Stimulated activated CD4-positive, alpha-beta T cell treated with anti-CD3 and anti-CD28 coated beads, Interleukin-4, amount 100 ng/mL, for 4 hours (primary cell): Measurements from ENCODE around the gene LDLRAD3.
"Not testable (repeated sequence)": the region's sequence is repeated elsewhere in the genome, so short reads cannot be mapped to it uniquely, and the experiment has no call there.

Source experiments
- DNase-seq, 2 experiments: peaks; one replicate each; pipeline ENCODE4 v3.0.0-alpha.2; 2020

The LDLRAD3 gene, protein sequence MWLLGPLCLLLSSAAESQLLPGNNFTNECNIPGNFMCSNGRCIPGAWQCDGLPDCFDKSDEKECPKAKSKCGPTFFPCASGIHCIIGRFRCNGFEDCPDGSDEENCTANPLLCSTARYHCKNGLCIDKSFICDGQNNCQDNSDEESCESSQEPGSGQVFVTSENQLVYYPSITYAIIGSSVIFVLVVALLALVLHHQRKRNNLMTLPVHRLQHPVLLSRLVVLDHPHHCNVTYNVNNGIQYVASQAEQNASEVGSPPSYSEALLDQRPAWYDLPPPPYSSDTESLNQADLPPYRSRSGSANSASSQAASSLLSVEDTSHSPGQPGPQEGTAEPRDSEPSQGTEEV

DNA sequence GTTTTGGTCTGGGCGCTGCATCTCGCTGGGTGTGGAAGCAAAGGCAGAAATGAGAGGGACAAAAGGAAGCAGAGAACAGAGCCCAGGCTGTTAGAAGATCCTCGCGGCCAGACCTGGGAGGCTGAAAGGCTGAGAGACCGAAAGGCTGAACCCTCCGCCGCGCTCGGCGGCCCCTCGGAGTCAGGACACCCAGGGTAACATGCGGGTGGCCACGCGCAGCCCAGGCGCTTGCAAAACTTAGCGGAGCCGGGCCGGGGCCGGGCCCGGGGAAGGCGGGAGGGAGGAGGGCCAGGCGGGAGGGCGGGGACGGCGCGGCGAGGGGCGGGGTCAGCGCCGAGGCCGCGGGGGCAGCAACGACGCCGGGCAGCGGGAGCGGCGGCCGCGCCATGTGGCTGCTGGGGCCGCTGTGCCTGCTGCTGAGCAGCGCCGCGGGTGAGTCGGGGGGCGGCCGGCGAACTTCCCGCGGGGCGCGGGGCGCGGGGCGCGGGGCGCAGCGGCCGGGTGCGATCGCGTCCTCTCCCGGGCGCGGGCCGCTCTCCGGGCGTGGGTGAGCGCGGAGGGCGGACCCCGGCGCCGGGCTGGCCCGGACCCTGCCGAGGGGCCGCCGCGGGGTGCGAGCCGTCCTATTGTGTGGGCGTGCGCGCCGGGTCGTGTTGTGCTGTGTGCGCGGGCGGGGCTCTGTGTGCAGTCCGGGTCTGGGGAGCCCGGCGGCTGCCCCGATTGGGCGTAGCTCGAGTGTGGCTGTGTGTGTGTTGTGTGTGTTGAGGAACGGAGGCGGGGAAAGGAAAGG is at the start of gene LDLRAD3:
Gene LDLRAD3, plus strand, starts transcription at position 350 of the 790 bp plus-strand sequence. Its CDS starts 37 bp downstream, at position 387.
- peak; percentile 21 to 61 for DNase-seq

DNA sequence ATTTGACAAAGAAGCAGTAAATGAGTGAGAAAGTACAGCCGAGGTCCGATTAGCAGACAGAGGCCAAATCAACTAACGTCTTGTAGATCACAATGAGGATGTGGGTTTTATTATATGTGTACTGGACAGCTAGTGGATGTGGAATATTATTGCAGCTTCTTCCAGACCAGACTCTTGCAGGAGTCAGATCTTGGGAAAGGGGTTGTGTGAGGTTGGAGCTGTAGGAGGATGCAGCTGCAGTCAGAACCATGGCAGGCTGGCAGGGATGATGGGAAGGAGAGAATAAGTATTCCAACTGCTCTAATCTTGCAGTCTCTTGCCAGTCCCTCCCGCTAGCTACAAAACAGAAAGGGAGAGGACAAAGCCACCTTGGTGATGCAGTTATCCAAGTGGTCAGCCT is 46.8 kb upstream of the LDLRAD3 start:
- no peak for DNase-seq

DNA sequence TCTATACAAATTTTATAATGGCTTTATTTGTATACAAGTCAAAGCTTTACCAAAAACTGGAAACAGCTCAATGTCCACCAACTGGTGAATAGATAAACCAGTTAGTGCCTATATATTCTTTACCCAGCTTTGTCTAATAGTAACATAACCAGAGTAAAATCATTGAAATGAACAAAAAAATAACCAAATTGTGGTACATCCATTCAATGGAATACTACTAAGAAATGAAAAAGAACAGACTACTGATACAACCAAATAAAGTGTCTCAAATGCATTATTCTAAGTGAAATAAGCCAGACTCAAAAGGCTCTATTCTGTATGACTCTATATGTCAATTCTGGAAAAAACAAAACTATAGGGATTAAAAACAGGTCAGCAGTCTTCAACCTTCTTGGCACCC is 40.9 kb upstream of the LDLRAD3 start:
- DNase-seq, result no peak

DNA sequence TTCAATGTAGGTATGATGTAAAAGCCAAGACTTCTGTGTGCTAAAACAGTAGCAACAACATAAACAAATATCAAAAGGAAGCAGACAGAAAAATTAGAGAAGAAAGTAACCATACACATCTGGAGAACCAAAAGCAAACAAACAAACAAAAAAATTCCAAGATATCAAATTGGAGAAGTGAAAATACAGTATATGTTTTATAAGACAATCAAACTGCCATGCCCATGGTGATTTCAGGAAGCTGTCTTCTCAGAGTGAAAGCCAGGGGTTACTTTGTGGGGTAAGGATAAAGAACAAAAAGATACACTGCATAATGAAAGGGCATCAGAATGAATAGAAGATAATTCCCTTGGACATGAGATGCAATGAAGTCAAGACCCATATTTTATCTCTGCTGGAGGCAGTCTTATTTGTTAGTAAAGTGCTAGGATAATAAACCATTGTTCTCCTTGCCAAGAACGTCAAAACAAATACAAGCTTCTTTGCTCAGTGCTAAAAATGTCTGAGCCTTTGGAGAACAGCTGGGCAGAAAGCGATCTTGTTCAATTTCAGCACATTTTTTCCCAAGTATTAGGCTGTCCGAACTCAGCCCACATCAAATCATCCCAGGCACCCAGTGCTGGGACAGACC is 38.1 kb upstream of the LDLRAD3 start:
- no peak for DNase-seq

DNA sequence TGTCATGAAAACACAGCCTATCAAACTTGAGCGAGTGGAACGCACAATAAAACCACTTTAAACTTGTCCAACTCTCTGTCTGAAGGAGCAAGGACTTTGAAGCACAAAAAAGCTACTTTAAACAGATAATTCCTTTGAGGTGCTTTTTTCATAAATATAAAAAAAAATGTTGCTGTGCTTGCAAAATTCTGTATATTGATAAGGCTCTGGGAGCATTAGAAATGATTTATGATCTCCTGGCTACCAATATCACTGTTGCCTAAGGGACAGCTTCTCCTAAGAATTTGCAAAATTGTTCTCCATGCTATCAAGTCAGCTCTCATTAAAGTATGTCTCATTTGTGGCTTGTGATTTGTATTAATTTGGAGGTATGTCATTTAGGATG is 37.6 kb upstream of the LDLRAD3 start:
- DNase-seq, result no peak

DNA sequence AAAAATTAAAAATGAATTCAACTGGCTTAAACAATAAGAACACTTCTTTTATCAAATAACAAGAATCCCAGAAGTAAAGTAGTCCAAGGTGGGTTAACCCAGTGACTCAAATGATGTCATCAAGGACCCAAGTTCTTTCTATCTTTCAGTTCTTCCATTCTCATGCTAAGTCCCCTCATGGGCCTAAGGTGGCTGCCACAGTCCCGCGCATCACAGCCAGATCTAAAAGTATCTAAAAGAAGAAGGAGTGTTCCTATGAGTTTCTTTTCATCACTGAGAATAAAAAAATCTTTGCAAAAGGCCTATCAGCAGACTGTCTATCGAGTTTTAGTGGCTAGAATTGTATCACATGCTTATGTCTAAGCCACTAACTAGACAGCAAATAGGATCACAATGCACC is 37.2 kb upstream of the LDLRAD3 start:
- no peak for DNase-seq

DNA sequence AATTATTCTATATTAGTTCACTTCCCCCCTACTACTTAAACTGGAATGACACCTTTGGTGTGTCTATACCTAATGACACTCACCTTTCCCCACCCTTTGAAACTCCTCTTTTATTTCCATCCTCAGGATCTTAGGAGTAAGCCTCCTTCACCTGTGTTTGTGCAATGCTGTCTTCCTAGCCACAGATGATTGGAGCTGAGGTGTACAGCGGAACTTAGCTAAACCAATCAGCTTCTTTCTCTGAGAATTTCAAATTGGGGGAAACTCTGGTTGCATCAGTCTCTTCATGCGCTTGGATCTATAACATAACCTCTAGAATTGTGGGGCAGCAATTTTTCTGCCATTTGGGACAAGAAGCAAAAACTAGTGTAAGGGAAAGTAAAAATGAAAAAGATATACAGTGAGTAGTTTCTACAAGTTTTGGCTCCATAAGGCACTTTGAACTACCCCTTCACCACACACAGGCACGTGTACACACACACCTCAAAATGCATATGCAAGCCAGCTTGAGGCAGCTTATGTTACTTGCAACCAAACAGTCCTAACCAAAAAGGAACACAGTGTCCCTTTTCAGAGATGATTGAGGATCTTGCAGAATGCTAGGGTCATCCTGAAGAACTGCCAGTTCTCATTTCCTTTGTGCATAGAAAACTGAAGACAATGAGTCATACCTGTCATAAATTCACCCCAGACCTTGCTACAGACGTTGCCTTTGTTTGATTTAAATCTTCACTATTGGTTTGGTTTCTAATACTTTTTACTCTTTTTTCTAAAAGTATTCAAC is 36.0 kb upstream of the LDLRAD3 start:
- no peak for DNase-seq

DNA sequence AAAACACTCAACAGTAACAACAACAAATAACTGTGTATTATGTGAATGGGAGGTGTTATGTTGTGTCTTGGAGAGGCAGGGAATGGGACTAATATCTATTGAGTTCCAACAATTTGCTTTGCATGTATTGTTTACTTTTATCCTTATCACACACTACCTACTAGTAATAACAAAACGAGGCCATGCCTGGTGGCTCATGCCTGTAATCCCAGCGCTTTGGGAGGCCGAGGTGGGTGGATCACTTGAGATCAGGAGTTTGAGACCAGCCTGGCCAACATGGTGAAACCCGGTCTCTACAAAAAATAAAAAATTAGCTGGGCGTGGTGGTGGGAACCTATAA is 35.5 kb upstream of the LDLRAD3 start:
- DNase-seq, result not testable (repeated sequence)

DNA sequence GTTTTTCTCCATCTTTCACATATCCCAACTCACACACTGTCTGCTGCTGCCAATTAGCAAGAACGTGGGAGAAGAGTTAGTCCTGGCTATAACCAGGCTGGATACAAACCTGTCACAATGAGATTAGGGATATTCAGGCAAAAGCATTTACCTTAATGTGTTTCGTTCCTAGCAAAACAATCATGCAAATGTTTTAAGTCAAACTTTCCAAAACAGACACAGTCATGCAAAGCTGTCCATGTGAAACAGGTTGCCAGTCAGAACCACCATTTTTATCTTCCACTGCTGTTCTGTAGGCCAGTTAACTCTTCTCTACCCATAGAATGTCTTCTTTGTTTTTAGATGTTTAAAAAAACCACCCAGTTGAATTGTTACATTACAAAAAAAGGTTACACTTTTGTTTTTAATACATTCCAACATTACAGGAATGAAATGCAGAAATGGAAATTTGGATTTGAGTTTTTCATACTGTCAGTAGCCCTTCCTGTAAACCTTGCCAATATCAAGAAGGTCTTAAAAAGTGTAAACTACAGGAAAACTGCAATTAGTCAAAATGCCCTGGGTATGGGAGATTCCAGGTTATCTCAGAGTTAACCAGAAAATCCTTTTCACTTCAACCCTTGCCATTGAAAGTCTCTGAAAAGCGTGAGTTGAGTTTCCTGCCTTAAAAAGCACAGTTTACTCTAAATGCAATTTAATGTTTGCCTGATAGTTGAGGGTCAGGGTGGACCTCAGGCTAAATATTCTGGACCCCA is 34.2 kb upstream of the LDLRAD3 start:
- DNase-seq, result no peak

DNA sequence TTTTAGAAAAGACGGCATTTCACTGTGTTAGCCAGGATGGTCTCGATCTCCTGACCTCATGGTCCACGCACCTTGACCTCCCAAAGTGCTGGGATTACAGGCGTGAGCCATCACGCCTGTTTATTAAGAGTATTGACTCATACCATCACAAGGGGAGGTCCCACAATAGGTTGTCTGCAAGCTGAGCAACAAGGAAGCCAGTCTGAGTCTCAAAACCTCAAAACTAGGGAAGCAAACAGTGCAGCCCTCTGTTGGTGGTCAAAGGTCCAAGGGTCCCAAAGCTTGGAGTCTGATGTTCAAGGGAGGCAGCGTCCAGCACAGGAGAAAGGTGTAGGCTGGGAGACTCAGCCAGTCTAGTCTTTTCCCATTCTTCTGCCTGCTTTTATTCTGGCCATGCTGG is 32.8 kb upstream of the LDLRAD3 start:
- no peak for DNase-seq

DNA sequence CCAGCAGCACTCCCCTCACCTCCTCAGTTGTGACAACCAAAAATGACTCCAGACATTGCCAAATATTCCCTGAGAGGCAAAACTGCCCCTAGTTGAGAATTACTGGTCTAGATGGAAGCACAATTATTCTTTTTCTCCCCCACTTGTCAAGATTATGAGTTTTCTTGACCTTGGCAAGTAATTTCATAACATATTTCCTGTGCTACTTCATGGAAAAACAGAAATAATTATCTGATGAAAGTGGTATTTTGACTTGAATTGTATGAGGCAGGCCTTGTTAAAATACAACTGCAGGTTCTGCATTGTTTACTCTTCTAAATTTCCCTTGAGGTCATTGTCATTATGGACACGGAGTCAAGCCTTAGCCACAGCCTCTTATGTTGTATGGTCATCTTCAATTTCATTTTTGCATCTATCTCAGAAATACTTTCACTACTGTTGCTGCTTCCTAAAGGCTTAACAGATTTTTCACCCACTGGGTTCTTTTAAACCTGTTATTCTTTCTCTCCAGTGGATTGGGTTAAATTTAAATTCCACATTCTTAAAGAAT is 32.2 kb upstream of the LDLRAD3 start:
- no peak for DNase-seq

DNA sequence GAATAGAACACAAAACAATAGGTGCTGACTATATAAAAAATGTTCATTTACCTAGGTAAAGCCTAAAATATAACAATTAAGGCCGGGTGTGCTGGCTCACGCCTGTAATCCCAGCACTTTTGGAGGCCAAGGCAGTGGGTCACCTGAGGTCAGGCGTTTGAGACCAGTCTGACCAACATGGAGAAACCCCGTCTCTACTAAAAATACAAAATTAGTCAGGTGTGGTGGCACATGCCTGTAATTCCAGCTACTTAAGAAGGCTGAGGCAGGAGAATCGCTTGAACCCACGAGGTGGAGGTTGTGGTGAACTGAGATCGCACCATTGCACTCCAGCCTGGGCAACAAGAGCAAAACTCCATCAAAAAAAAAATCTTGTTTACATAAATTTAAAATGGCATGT is 31.4 kb upstream of the LDLRAD3 start:
- DNase-seq, result not testable (repeated sequence)

DNA sequence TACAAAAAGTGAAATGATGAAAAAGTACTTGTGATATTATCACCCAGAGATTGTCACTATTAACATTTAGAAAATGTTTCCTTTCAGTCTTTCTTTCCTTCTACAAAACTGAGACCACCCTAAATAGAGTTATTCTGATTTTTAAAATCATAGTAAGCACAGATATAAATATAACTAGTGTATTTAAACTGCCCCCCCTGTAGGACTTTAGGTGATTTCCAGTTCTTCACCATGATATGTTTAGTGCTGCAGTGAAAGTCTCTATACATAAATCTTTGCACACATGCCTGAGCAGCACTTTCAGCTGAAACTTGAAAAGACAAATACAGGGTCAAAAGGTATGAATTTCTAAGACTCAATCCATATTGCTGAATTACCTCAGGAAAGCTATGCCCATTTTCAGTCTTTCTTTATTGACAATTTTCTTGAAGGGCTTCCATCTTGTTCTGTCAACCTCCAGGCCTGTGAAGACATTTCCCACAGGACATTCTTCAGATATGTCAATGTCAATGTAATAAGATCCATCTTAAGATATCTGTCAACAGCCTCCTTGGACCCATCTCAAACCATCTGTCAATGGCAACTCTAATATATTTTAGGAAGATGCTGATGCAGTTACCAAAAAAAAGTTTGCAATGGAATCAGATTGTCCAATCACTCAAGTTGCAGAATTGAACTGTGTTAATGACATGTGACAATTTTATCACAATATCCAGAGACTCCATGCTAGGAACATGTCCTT is 30.8 kb upstream of the LDLRAD3 start:
- no peak for DNase-seq

DNA sequence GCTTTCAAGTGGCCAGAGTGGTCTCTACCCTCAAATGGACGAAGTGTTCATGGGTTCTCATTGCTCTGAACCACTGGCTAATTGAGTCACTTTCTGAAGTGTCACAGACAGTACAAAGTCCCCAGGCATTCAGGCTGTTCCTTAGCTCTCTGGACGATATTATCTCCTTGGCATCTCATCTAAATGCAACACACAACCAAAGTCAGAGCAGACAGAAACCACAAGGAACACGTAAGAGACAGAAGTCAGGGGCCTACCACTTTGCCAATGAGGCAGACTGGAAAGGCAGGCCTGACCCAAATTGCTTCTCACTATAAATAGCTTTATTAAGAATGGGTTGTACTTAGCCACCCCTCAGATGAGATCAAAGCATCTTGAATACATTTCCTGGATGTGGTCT is 29.0 kb upstream of the LDLRAD3 start:
- no peak for DNase-seq

DNA sequence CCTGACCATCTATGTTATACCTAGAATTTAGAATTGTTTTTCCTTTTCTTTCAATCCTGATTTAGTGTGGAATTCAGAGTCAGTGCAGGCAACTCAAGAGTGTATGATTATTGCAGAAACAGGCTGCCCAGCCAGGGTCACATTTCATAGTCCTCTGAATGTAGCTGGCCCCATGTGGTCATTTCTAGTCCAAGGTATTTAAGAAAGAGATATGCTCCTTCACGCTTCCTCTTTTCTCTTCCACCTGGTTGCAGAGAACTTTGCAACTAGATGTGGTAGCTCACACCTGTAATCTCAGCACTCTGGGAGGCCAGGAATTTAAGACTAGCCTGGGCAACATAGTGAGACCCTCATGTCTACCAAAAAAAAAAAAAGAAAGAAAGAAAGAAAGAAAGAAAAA is 27.6 kb upstream of the LDLRAD3 start:
- no peak for DNase-seq

DNA sequence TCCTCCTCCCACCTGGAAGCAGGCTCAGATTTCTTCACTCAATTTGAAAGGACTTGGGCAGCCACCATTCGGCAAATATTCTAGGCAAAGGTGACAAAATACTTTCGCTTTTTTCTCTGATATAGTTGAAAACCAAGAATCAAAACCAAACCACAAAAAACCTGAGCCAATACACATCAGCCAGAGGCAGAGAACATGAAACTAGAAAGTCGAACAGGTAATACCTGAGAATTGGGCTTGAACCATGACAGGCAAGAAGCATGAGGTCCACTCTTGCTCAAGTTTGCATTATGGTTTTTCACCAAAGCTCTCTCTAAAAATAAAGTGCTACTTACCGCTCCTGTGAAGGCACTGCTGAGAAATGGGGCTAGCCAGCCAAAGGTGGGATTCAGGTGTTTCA is 26.2 kb upstream of the LDLRAD3 start:
- no peak for DNase-seq

DNA sequence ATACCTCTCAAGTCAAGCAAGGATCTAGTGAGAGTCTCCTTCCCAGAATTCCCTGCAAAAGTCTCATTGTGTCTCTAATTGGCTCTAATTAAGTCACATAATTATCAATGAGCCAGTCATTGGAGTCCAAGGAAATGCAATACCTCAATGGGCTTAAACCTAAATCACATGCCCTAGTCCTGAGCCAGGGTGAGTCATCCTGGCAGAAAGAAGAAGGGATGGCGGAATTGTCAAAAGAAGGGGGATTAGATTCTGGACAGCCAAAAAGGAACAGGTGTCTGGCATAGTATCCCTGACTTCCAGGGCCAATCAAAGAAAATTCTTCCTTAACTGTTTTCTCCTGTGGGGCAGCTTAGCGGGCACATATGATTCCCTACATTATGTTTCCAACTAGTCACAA is 25.1 kb upstream of the LDLRAD3 start:
- no peak for DNase-seq

DNA sequence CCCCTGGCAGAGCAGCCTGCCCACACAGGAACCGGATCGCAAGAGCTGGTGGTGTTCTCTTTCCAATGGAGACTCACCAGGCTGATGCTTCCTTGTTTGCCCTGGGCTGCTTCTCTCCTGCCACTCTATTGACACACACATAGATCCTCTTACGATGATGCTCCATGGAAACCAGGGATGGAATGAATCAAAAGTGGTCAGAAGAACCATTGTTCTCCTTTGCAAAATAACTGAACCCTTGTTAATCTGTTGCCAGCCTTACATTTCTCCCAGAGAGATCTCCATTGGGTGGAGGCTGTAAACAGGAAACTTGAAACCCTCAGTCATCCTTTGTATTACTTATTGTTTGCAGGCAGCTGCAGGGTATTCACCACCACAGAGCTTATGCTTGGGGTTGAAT is 24.6 kb upstream of the LDLRAD3 start:
- no peak for DNase-seq

DNA sequence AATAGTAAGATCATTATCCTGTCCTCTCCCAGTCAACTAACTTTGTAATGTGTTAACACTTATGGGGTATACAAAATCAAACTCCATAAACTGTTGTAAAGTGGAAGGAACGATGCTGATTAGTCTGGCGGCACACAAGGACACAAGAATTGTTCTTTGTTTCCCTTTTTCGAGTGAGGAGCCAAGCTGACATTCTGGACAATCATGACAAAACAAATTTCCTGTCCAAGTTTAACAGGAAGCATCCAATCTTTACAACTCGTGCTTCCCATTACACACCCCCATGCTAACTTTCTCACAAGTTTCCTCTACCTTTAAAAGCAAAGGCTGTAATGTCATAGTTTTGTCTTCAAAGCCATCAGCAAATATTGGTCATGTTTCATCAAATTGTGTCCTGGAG is 20.4 kb upstream of the LDLRAD3 start:
- no peak for DNase-seq

DNA sequence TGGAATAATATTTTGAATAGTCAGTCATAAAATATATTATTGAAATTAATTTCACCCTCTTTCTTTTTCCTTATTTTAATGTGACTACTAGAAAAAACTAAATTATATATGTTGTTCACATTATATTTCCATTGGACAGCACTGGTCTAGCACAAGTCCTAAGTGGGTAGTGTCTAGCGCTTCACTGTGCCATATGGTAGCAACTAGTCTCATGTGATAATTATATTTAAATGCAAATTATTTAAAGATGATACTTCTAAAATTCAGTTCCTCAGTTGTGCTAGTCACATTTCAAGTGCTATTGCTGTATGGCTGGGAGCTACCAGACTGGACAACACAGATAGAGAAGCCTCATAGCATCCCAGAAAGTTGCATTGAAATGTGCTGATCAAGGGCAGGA is 19.1 kb upstream of the LDLRAD3 start:
- DNase-seq, result no peak

DNA sequence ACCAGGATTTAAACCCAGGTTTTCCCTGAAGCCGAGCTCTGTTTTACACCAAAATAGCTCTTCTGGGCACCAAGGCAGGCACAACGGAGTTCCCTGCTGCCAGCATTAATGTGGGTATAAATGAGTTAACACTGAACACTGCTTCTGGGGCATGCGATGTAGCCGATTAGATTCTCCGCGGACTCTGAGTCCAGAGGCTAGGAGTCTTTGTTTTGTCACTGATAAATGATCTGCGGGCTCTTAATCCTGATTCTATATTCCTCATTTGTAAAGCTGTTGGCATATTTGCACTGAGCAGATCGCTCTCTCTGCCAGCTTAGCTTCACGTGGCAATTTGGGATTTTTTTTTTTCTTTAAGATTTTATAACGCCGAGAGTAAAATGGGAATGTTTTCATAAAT is 16.8 kb upstream of the LDLRAD3 start:
- DNase-seq, result no peak

DNA sequence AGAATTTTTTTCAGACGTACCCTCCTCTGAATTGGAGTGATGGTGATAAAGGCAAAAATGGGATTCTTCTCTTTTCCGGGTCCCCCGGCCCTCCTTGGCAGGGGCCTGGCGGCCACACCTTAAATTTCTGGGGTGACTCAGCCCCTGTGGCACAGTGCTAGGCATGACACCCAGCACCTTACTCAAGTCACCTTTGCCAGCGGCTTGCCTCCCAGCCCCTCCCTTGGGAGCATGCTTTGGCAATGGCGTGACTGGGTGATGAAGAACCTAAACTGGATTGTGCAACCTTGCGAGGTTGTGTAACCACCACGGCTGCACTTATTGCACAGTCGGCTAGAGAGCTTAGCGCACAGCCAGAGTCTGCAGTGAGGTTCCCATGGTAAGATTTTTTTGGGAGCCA is 16.2 kb upstream of the LDLRAD3 start:
- no peak for DNase-seq
